H1 (cell line): ENCODE data around the gene QRICH2. TPM values are rescaled to one million over a fixed set of nuclear protein-coding genes. Genes with fewer than 3 reads are reported as not detected.
"Not testable (repeated sequence)": the region's sequence is repeated elsewhere in the genome, so short reads cannot be mapped to it uniquely, and the experiment has no call there.

Experiments
- CTCF ChIA-PET: fragments of 300-600 bp; sonication (Branson Sonifier 250); formaldehyde crosslinking; loops from one replicate; lab custom pipeline; 2021; ENCODE audit not compliant: partially characterized antibody; lab: Charles Lee
- POLR2A ChIA-PET: fragments of 300-600 bp; sonication (Branson Sonifier 250); formaldehyde crosslinking; loops from one replicate; lab custom pipeline; 2021; ENCODE audit warnings: inconsistent platforms; ENCODE audit not compliant: partially characterized antibody; lab: Charles Lee
- DNase-seq, 2 experiments: peaks; one replicate each; pipeline versions ENCODE4 v3.0.0 to v3.0.0-alpha.2; 2010 to 2022; ENCODE audit warnings: low spot score in 2 of 2, low read depth in 1 of 2, mixed read lengths in 1 of 2
- FAIRE-seq: peaks from 2 replicates; lab custom pipeline; 2011; peaks lifted over from hg19 to GRCh38; lab: Jason Lieb, UNC
- H2AFZ ChIP-seq: 2 replicates; pipeline ENCODE4 v1.8.1; 2012; ENCODE audit warnings: low read length, inconsistent platforms
- H2AK5ac ChIP-seq: 2 replicates; pipeline ENCODE4 v1.6.1; 2013; ENCODE audit warnings: low read depth, low read length
- H2BK120ac ChIP-seq: replicated peaks from 2 replicates; pipeline ENCODE3; 2013; ENCODE audit warnings: low read depth, low read length, inconsistent platforms
- H2BK12ac ChIP-seq: 2 replicates; pipeline ENCODE4 v1.6.1; 2013; ENCODE audit warnings: low read depth, low read length
- H2BK15ac ChIP-seq: 2 replicates; pipeline ENCODE4 v1.6.1; 2013; ENCODE audit warnings: low read length
- H2BK20ac ChIP-seq: 2 replicates; pipeline ENCODE4 v1.6.1; 2013; ENCODE audit warnings: low read length
- H2BK5ac ChIP-seq: 2 replicates; pipeline ENCODE4 v1.6.1; 2013; ENCODE audit warnings: low read depth, low read length
- H3K14ac ChIP-seq: 2 replicates; pipeline ENCODE4 v1.6.1; 2013; ENCODE audit warnings: inconsistent platforms; ENCODE audit not compliant: insufficient read length
- H3K18ac ChIP-seq: 2 replicates; pipeline ENCODE4 v1.6.1; 2013; ENCODE audit warnings: low read length; ENCODE audit errors: extremely low read depth
- H3K23ac ChIP-seq: 2 replicates; pipeline ENCODE4 v1.6.1; 2013; ENCODE audit warnings: inconsistent platforms; ENCODE audit not compliant: insufficient read length
- H3K23me2 ChIP-seq: 2 replicates; pipeline ENCODE4 v1.6.1; 2013; ENCODE audit warnings: low read depth, low read length
- H3K27ac ChIP-seq: 2 replicates; pipeline ENCODE4 v1.6.1; 2011; ENCODE audit warnings: low read depth, low read length, inconsistent platforms
- H3K27me3 ChIP-seq, 4 experiments: replicated peaks in 1 of 4; 1 replicate in 1 of 4; 2 replicates in 3 of 4; pipeline versions ENCODE4 v1.6.1 to v1.8.1; 2011 to 2013; ENCODE audit warnings: low read length in 3 of 4, mild to moderate bottlenecking in 3 of 4, inconsistent platforms in 2 of 4, mixed read lengths in 2 of 4, moderate library complexity in 1 of 4; ENCODE audit not compliant: control insufficient read depth in 3 of 4, insufficient read depth in 3 of 4; ENCODE audit errors: extremely low read depth in 1 of 4
- H3K36me3 ChIP-seq, 4 experiments: 2 replicates each; pipeline versions ENCODE4 v1.6.1 to v1.8.1; 2011 to 2013; ENCODE audit warnings: mild to moderate bottlenecking in 4 of 4, low read length in 3 of 4, moderate library complexity in 2 of 4, control low read depth in 1 of 4, inconsistent platforms in 1 of 4; ENCODE audit not compliant: insufficient read depth in 4 of 4, control insufficient read depth in 2 of 4
- H3K4ac ChIP-seq: replicated peaks from 2 replicates; pipeline ENCODE3; 2013; ENCODE audit warnings: low read length, low read depth, mixed read lengths, inconsistent platforms; ENCODE audit not compliant: insufficient read length
- H3K4me1 ChIP-seq, 4 experiments: replicated peaks in 1 of 4; 1 replicate in 1 of 4; 2 replicates in 3 of 4; pipeline versions ENCODE4 v1.6.1 to v1.8.1; 2011 to 2013; ENCODE audit warnings: low read length in 3 of 4, inconsistent platforms in 2 of 4, mixed read lengths in 1 of 4; ENCODE audit not compliant: insufficient read depth in 4 of 4, control insufficient read depth in 3 of 4
- H3K4me2 ChIP-seq, 2 experiments: 2 replicates each; pipeline versions ENCODE4 v1.6.1 to v1.8.1; 2011 to 2013; ENCODE audit warnings: low read depth in 2 of 2, low read length in 2 of 2, control low read depth in 1 of 2, inconsistent platforms in 1 of 2, mild to moderate bottlenecking in 1 of 2; ENCODE audit not compliant: insufficient read depth in 1 of 2
- H3K4me3 ChIP-seq, 4 experiments: fragments of 200-600, 300-600 bp in 1 of 4; sonication (generic), shearing (Covaris generic), sonication (Bioruptor Twin) in 1 of 4; 2 replicates each; pipeline versions ENCODE4 v1.5.1 to v1.8.1; 2011 to 2016; ENCODE audit warnings: low read length in 4 of 4, low read depth in 3 of 4, control low read depth in 2 of 4, inconsistent platforms in 2 of 4, mild to moderate bottlenecking in 2 of 4, mixed read lengths in 1 of 4, moderate library complexity in 1 of 4; ENCODE audit not compliant: insufficient read depth in 2 of 4; ENCODE audit errors: extremely low read depth in 1 of 4
- H3K56ac ChIP-seq: replicated peaks from 2 replicates; pipeline ENCODE3; 2013; ENCODE audit warnings: low read depth, mild to moderate bottlenecking, mixed read lengths, low read length, inconsistent platforms; ENCODE audit not compliant: insufficient read length
- H3K79me1 ChIP-seq: 2 replicates; pipeline ENCODE4 v1.6.1; 2013; ENCODE audit warnings: low read depth, low read length, control low read depth
- H3K79me2 ChIP-seq, 2 experiments: 2 replicates each; pipeline versions ENCODE4 v1.6.1 to v1.8.1; 2012 to 2013; ENCODE audit warnings: low read length in 2 of 2, mild to moderate bottlenecking in 2 of 2, inconsistent platforms in 1 of 2; ENCODE audit not compliant: insufficient read depth in 2 of 2, control insufficient read depth in 1 of 2
- H3K9ac ChIP-seq, 4 experiments: replicated peaks in 1 of 4; 1 replicate in 1 of 4; 2 replicates in 3 of 4; pipeline versions ENCODE4 v1.6.1 to v1.8.1; 2011 to 2013; ENCODE audit warnings: low read depth in 3 of 4, low read length in 3 of 4, control low read depth in 2 of 4, mild to moderate bottlenecking in 2 of 4, moderate library complexity in 2 of 4, inconsistent platforms in 1 of 4; ENCODE audit errors: extremely low read depth in 1 of 4
- H3K9me3 ChIP-seq, 2 experiments: 2 replicates each; pipeline versions ENCODE4 v1.6.1 to v1.8.1; 2012 to 2013; ENCODE audit warnings: mild to moderate bottlenecking in 2 of 2, moderate library complexity in 2 of 2, control low read depth in 1 of 2, inconsistent platforms in 1 of 2, low read depth in 1 of 2, low read length in 1 of 2, mixed read lengths in 1 of 2; ENCODE audit not compliant: insufficient read depth in 2 of 2
- H4K20me1 ChIP-seq, 2 experiments: replicated peaks in 1 of 2; 2 replicates each; pipeline versions ENCODE3 to v1.8.1; 2011 to 2013; ENCODE audit warnings: inconsistent platforms in 2 of 2, low read length in 2 of 2, mild to moderate bottlenecking in 1 of 2; ENCODE audit not compliant: insufficient read depth in 2 of 2, control insufficient read depth in 1 of 2
- H4K5ac ChIP-seq: 2 replicates; pipeline ENCODE4 v1.6.1; 2013; ENCODE audit warnings: low read length, low read depth, mixed read lengths, inconsistent platforms; ENCODE audit not compliant: insufficient read length
- H4K8ac ChIP-seq: 2 replicates; pipeline ENCODE4 v1.8.0; 2013; ENCODE audit warnings: mild to moderate bottlenecking, moderate library complexity, low read length, inconsistent platforms; ENCODE audit not compliant: insufficient read depth; ENCODE audit errors: extremely low read depth
- H4K91ac ChIP-seq: replicated peaks from 2 replicates; pipeline ENCODE3; 2013; ENCODE audit warnings: low read length, mixed read lengths, inconsistent platforms; ENCODE audit not compliant: insufficient read length
- WGBS, 2 experiments: shearing (Covaris generic) in 1 of 2; methylation state at CpG; one replicate each; pipeline versions ENCODE4 v1.1.6 to v1.1.7; 2013 to 2015; ENCODE audit warnings: low lambda C conversion rate in 2 of 2, mixed read lengths in 2 of 2, inconsistent platforms in 1 of 2, low coverage in 1 of 2, missing lambda C conversion rate in 1 of 2; ENCODE audit not compliant: insufficient replicate concordance in 2 of 2, insufficient coverage in 1 of 2, insufficient read length in 1 of 2; ENCODE audit errors: extremely low coverage in 1 of 2, missing lambda C conversion rate in 1 of 2; 5-methylcytosine and 5-hydroxymethylcytosine counted together
- polyA plus RNA-seq, 7 experiments: library from polyadenylated mRNA; depleted of rRNA in 3 of 7; stranded (reverse) in 5 of 7; unstranded in 2 of 7; fragments of >200 nt in 5 of 7; fragments of 200-250 nt in 2 of 7; gene quantifications; 1 replicate in 5 of 7; 2 replicates in 1 of 7; 4 replicates in 1 of 7; pipeline versions ENCODE4 v1.2.1 to v1.2.3, GENCODE V29; 2011 to 2013; ENCODE audit warnings: missing spikeins in 2 of 7, mixed read lengths in 2 of 7
- total RNA-seq: library from RNA; stranded (reverse); fragmentation: NEBNext Ultra II Directional; extraction: Animal tissue kit (Norgen Biotek cat#: 25700); gene quantifications from 2 replicates; pipeline ENCODE4 v1.2.1, GENCODE V29; 2021

Gene QRICH2
- total and polyA plus RNA-seq, 2 of the 8 experiments (the other 6 are each of a cell fraction or from before 2014, with no cell fraction given), result 2.8 to 3.8 TPM

GRCh38 chr17:76244721-76245120 lies 63.4 kb downstream of the QRICH2 start:
- H4K8ac ChIP-seq, H3K79me2 ChIP-seq, H2BK120ac ChIP-seq, POLR2A ChIA-PET, H4K91ac ChIP-seq, H4K20me1 ChIP-seq, H2AK5ac ChIP-seq, H3K36me3 ChIP-seq, H2AFZ ChIP-seq, DNase-seq, H3K56ac ChIP-seq, H3K14ac ChIP-seq, H2BK15ac ChIP-seq, H2BK12ac ChIP-seq, H3K27ac ChIP-seq, H3K18ac ChIP-seq, H3K79me1 ChIP-seq, H2BK20ac ChIP-seq, H3K4me1 ChIP-seq, H3K23ac ChIP-seq, H4K5ac ChIP-seq, H3K4me3 ChIP-seq, H2BK5ac ChIP-seq, FAIRE-seq, H3K23me2 ChIP-seq, H3K4me2 ChIP-seq, H3K9ac ChIP-seq, H3K4ac ChIP-seq, H3K9me3 ChIP-seq: not testable (repeated sequence)
- H3K27me3 ChIP-seq, result peaks cover under 1 to 23% (median 19%) of the 10 kb centered on the region in 4 experiments
- 96% methylated on average over 8 of the region's 8 CpGs; no CpG with 5 or more reads in 1 of the 2 experiments for WGBS, 2 experiments
- CTCF ChIA-PET, result interaction anchor here (1.1 to 7.5 kb wide), 6 partner anchors 15 to 96 kb away, joined by 3 to 49 read pairs (median 10); no protein-coding TSS in a partner anchor
